ENCODE data around the gene IQGAP1.

Gene IQGAP1

DNA sequence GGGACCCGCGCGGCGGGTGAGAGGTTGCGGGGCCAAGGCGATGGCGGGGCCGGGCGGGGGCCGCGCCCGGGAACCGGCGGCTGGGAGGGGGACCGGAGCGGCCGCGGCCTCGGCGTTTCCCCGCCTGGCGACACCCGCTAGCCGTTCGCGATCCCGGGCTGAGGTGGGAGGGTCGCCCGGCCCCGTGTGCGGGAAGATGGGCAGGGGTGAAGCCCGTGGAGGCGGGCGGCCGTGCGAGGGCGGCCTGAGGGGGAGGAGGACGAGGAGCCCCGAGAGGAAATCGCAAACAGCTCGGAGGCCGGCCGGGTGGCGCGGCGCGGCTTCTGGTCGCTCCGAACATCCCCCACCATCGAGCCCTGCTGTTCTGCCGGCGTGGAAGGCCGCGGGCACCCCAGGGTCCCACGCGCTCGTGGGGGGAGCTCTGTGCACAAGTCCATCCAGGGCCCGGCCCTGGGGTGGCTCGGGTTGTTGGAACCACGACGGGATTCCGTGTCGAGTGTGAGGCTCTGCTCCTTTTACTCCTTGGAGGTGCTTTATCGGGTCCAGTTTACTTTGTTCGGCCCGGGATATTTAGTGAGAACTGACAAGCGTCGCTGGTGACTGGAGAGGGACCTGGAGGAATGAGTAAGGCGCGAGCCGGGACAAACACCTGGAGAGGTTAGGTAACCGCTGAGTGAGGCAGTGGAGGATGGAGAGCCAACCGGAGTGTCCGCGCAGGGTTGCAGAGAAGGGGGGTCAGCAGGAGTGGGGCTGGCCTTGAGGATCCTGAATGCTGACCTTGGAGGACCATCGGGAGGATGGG is 142.4 kb downstream of the IQGAP1 start:
- DNase-seq (ENCODE audit: extremely low read depth, insufficient read length) = peak; percentile 71
- TF ChIP-seq, protein P1, sequence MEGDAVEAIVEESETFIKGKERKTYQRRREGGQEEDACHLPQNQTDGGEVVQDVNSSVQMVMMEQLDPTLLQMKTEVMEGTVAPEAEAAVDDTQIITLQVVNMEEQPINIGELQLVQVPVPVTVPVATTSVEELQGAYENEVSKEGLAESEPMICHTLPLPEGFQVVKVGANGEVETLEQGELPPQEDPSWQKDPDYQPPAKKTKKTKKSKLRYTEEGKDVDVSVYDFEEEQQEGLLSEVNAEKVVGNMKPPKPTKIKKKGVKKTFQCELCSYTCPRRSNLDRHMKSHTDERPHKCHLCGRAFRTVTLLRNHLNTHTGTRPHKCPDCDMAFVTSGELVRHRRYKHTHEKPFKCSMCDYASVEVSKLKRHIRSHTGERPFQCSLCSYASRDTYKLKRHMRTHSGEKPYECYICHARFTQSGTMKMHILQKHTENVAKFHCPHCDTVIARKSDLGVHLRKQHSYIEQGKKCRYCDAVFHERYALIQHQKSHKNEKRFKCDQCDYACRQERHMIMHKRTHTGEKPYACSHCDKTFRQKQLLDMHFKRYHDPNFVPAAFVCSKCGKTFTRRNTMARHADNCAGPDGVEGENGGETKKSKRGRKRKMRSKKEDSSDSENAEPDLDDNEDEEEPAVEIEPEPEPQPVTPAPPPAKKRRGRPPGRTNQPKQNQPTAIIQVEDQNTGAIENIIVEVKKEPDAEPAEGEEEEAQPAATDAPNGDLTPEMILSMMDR (IDR thresholded peaks at IDR 0.05; ENCODE audit: insufficient read depth, low read length, poor library complexity, severe bottlenecking) = no peak
- no peaks in the 10 kb centered on the region for H3K27me3 ChIP-seq (replicated peaks; ENCODE audit: control insufficient read depth, insufficient read depth, low read length)
- peak overlapping the region; percentile 82 for H3K4me3 ChIP-seq (replicated peaks; ENCODE audit: low read depth, low read length)
- H3K36me3 ChIP-seq (ENCODE audit: control insufficient read depth, insufficient read depth, low read length) = no peaks in the 10 kb centered on the region

DNA sequence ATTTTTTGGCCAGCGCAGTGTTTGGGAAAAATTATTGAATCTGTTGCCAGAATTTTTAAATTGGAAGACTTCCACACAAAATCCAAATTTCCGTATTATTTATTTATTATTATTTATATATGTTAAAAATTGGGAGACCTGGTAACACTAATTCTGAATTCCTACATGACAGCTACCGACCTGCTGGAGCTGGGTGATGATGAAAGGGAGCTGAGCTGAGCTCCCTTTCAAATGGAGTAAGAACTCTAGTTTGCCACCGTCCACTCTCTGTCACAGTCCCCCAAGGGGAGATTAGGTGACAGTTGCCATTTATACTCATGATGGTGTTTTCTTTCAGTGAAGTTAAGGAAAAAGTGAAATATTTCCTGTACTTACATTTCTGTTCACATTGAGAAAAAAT is 143.1 kb downstream of the IQGAP1 start:
- DNase-seq (ENCODE audit: extremely low read depth, insufficient read length) = no peak
- H3K4me3 ChIP-seq (replicated peaks; ENCODE audit: low read depth, low read length) = peak overlapping the region; percentile 82
- TF ChIP-seq, protein P1 (IDR thresholded peaks at IDR 0.05; ENCODE audit: insufficient read depth, low read length, poor library complexity, severe bottlenecking) = no peak
- no peaks in the 10 kb centered on the region for H3K27me3 ChIP-seq (replicated peaks; ENCODE audit: control insufficient read depth, insufficient read depth, low read length)
- no peaks in the 10 kb centered on the region for H3K36me3 ChIP-seq (ENCODE audit: control insufficient read depth, insufficient read depth, low read length)

DNA sequence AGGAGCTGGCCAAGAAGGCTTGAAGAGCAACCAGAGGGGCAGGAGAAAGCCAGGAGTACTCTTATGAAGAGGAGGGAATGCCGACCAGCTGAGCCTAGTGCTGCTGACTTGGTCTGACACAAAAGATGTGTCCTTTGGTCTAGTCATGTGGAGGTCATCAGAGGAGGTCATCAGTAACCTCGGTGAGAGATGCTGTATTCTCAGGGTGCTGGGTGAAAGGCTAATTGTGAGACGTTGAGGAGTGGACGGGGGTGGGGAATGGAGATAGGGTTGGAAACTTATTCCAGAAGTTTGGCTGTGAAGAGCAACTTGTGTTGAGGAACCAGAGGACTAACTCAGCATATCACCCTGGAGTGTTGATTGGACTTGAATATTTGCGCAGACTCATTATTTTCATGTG is 147.2 kb downstream of the IQGAP1 start:
- H3K27me3 ChIP-seq (replicated peaks; ENCODE audit: control insufficient read depth, insufficient read depth, low read length) = no peaks in the 10 kb centered on the region
- no peak for DNase-seq (ENCODE audit: extremely low read depth, insufficient read length)
- TF ChIP-seq, protein P1 (IDR thresholded peaks at IDR 0.05; ENCODE audit: insufficient read depth, low read length, poor library complexity, severe bottlenecking) = no peak
- H3K36me3 ChIP-seq (ENCODE audit: control insufficient read depth, insufficient read depth, low read length) = no peaks in the 10 kb centered on the region; the same call in 1 of the 2 replicates
- no peak overlapping the region for H3K4me3 ChIP-seq (replicated peaks; ENCODE audit: low read depth, low read length)

DNA sequence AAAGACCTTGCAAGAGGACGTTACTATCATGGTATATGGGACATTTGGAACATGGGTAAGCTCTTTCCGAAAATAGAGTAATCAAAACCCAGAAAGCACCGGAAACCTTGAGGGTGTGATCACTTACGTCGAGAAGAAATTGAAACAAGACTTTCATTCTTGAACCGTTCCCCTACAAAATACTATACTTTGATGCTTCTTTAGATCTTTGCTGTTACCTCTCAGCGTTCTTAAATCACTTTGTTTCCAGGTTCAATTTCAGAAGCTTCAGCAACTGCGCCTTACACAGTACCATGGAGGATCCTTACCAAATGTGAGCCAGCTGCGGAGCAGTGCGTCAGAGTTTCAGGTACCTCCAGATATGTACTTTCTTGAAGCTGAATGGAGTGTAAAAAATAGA is 151.7 kb downstream of the IQGAP1 start:
- Histone ChIP-seq H3K4me3 (replicated peaks; ENCODE audit: low read depth, low read length) (no peak overlapping the region), H3K36me3 (ENCODE audit: control insufficient read depth, insufficient read depth, low read length) (no peaks in the 10 kb centered on the region; the same call in none of the 2 replicates), H3K27me3 (replicated peaks; ENCODE audit: control insufficient read depth, insufficient read depth, low read length) (no peaks in the 10 kb centered on the region)
- TF ChIP-seq, protein P1 (IDR thresholded peaks at IDR 0.05; ENCODE audit: insufficient read depth, low read length, poor library complexity, severe bottlenecking) = no peak
- no peak for DNase-seq (ENCODE audit: extremely low read depth, insufficient read length)

DNA sequence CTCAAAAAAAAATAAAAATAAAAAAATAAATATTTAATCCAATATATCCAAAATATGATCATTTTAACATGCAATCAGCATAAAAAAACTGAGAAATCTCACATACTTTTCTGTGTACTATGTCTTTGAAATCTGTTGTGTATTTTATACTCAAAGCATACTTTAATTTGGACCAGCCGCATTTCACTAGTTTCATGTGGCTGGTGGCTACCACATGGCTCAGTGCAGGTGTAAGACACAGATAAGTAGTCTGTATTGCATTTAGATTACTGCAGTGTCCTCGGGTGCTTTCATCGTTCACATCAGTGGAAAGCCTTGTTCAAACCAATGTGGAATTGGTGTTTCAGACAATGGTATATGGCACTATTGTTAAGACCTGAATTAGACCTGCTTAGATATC is 152.7 kb downstream of the IQGAP1 start:
- H3K4me3 ChIP-seq (replicated peaks; ENCODE audit: low read depth, low read length) = no peak overlapping the region
- DNase-seq (ENCODE audit: extremely low read depth, insufficient read length) = no peak
- H3K36me3 ChIP-seq (ENCODE audit: control insufficient read depth, insufficient read depth, low read length) = no peaks in the 10 kb centered on the region; the same call in none of the 2 replicates
- H3K27me3 ChIP-seq (replicated peaks; ENCODE audit: control insufficient read depth, insufficient read depth, low read length) = no peaks in the 10 kb centered on the region
- TF ChIP-seq, protein P1 (IDR thresholded peaks at IDR 0.05; ENCODE audit: insufficient read depth, low read length, poor library complexity, severe bottlenecking) = no peak
